ENCODE data around the gene TACC3. TPM values are rescaled to one million over a fixed set of nuclear protein-coding genes. Genes with fewer than 3 reads are reported as not detected.
A peak's percentile ranks its signal among the peaks of the same experiment; 100 is the strongest.
"Not testable (repeated sequence)": the region's sequence is repeated elsewhere in the genome, so short reads cannot be mapped to it uniquely, and the experiment has no call there.

Gene TACC3
- total RNA-seq, 2 donors from 2014 or later, result 195 to 295 TPM

DNA sequence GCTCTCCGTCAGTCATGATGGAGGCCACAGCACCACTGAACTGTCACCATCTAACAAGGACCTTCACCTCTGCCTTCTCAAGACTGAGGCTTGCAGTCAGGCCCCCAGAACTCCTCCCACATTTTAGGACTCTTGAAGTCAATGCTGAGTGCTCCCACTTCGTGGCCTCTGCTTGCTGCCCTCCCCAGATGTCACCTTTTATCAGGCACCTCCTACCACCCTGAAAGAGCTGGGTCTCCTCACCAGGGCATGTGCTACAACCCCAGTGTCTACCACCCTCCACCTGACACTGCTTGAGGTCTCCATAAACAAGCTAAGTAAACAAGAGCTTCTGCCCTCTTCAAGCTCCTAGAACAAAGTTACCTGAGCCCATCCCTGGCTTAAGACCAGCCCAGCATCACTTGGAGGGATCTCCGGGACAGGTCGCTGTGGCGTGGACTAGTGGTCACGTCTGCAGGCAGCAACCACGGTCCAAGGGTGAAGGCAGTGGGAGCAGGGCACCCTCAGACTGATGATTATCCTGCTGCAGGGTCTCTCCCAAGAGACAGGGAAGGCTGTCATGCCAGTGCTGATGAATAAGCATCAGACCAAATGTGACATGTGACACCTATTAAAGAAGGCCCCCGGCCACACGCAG, 29.5 kb upstream of the TACC3 start:
- H3K27ac Mint-ChIP-seq, result peak overlapping the region in 1 of 2 donors; percentile 20
- H3K36me3 Mint-ChIP-seq, result peaks cover 17 to 36% of the 10 kb centered on the region in 2 donors

GRCh38 chr4:1693131-1693896, 28.0 kb upstream of the TACC3 start:
- Mint-ChIP-seq H3K27ac (no peak overlapping the region), H3K36me3 (peaks cover 17 to 36% of the 10 kb centered on the region in 2 donors), H3K9me3 (no peaks in the 10 kb centered on the region)
- peak; percentile 69 to 74 for DNase-seq (ENCODE audit: low spot score in 2 of 2)
- ATAC-seq, result peak; percentile 86 to 93

More for the DNA sequence above, 29.5 kb upstream of the TACC3 start:
- DNase-seq (ENCODE audit: low spot score in 2 of 2), result no peak
- ATAC-seq, result no peak
- H3K9me3 Mint-ChIP-seq, result no peaks in the 10 kb centered on the region

GRCh38 chr4:1695913-1696312, 25.4 kb upstream of the TACC3 start:
- ATAC-seq (no peak), DNase-seq (ENCODE audit: low spot score in 2 of 2) (no peak)
- no peak overlapping the region for H3K27ac Mint-ChIP-seq
- peaks cover 16 to 31% of the 10 kb centered on the region in 2 donors for H3K36me3 Mint-ChIP-seq
- H3K9me3 Mint-ChIP-seq, result no peaks in the 10 kb centered on the region

DNA sequence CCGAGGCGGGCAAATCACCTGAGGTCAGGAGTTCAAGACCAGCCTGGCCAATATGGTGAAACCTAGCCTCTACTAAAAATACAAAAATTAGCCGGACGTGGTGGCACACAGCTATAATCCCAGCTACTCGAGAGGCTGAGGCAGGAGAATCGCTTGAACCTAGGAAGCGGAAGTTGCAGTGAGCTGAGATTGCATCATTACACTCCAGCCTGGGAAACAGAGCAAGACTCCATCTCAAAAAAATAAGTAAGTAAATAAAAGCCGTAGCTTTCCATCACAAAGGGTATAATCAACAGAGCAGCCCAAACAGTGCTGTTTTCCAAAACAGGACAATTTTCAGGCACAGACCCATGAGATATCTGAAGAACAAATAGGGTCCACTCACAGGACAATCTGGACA, 19.6 kb upstream of the TACC3 start:
- not testable (repeated sequence) for ATAC-seq; DNase-seq (ENCODE audit: low spot score in 2 of 2); H3K9me3 Mint-ChIP-seq; H3K27ac Mint-ChIP-seq
- H3K36me3 Mint-ChIP-seq, result peaks cover 10 to 17% of the 10 kb centered on the region in 2 donors

DNA sequence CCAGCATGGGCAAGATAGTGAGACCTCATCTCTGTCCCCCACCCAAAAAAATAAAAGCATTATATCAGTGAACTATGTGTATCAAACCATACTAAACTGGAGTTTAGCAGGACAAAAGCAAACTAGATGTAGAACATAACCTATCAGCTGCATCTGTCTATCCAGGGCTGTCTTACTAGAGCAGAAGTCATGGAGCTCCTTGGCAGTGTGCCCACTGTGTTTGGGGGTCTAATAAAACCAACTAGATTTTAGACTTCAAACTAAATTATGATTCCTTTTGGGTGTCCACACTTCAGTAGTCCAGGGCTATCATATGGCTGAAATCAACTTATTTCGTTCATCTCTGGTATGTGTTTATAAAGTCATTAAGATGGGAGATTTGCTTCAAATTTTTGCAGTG, 17.5 kb upstream of the TACC3 start:
- Mint-ChIP-seq H3K36me3 (peaks cover 10 to 25% of the 10 kb centered on the region in 2 donors), H3K9me3 (no peaks in the 10 kb centered on the region), H3K27ac (peak overlapping the region; percentile 15 to 31)
- DNase-seq (ENCODE audit: low spot score in 2 of 2), result no peak
- ATAC-seq, result no peak

DNA sequence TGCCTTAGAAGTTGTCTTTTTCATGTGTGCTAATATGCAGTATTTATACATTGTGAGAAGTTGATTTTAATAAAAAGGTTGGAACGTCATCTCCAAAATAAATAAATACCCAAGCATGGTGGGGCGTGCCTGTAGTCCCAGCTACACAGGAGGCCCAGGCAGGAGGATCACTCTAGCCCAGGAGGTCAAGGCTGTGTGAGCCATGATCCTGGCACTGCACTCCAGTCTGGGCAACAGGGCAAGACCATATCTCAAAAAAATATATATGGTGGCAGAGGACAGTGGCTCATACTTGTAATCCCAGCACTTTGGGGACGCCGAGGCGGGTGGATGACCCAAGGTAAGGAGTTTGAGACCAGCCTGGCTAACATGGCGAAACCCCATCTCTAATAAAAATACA, 15.6 kb upstream of the TACC3 start:
- peak overlapping the region in 1 of 2 donors; percentile 22 for H3K27ac Mint-ChIP-seq
- DNase-seq (ENCODE audit: low spot score in 2 of 2), result no peak
- no peak for ATAC-seq
- no peaks in the 10 kb centered on the region for H3K9me3 Mint-ChIP-seq
- H3K36me3 Mint-ChIP-seq, result peaks cover 18 to 32% of the 10 kb centered on the region in 2 donors

DNA sequence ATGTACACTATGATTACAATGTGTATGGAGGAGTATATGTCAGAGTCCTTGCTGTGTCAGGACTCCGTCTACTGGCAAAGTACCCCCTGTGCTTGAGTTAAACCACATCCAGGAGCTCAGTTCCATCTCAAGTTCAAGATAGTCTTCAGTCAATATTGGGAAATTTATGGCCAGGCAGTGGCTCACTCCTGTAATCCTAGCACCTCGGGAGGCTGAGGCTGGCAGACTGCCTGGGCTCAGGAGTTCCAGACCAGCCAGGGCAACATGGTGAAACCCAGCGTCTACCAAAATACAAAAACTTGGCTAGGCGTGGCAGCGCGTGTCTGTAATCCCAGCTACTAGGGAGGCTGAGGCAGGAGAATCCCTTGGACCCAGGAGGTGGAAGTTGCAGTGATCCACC, 15.0 kb upstream of the TACC3 start:
- ATAC-seq, result no peak
- peak in 1 of 2 donors; percentile 25 for DNase-seq (ENCODE audit: low spot score in 2 of 2)
- Mint-ChIP-seq H3K27ac (peak overlapping the region in 1 of 2 donors; percentile 65), H3K9me3 (no peaks in the 10 kb centered on the region), H3K36me3 (peaks cover 24 to 38% of the 10 kb centered on the region in 2 donors)

- H3K9me3 Mint-ChIP-seq, result no peaks in the 10 kb centered on the region
- H3K27ac Mint-ChIP-seq, result peak overlapping the region in 1 of 2 donors; percentile 37
- ATAC-seq, result no peak
- DNase-seq (ENCODE audit: low spot score in 2 of 2), result no peak
- H3K36me3 Mint-ChIP-seq, result peaks cover 32 to 51% of the 10 kb centered on the region in 2 donors
These were observed 12.7 kb upstream of the TACC3 start for GRCh38 chr4:1708581-1708980.

- Mint-ChIP-seq H3K36me3 (peaks cover 50 to 52% of the 10 kb centered on the region in 2 donors), H3K27ac (peak overlapping the region; percentile 90 to 98), H3K9me3 (no peaks in the 10 kb centered on the region)
- DNase-seq (ENCODE audit: low spot score in 2 of 2) (peak in 1 of 2 donors; percentile 57), ATAC-seq (no peak)
These were observed 10.2 kb upstream of the TACC3 start for GRCh38 chr4:1711055-1711570.

GRCh38 chr4:1711571-1712215, 9.6 kb upstream of the TACC3 start:
- peak; percentile 2 to 19 for ATAC-seq
- DNase-seq (ENCODE audit: low spot score in 2 of 2), result peak; percentile 45 to 67
- Mint-ChIP-seq H3K9me3 (no peaks in the 10 kb centered on the region), H3K36me3 (peaks cover 50 to 52% of the 10 kb centered on the region in 2 donors), H3K27ac (peak overlapping the region; percentile 90 to 98)

- no peaks in the 10 kb centered on the region for H3K9me3 Mint-ChIP-seq
- peaks cover 50 to 52% of the 10 kb centered on the region in 2 donors for H3K36me3 Mint-ChIP-seq
- DNase-seq (ENCODE audit: low spot score in 2 of 2) (peak; percentile 99), ATAC-seq (peak; percentile 91 to 92)
- H3K27ac Mint-ChIP-seq, result peak within 1 kb of the TSS; percentile 92 to 99
These were observed 8.9 kb upstream of the TACC3 start, which contains the start of gene SLBP for GRCh38 chr4:1712216-1713002. Gene SLBP (minus strand): TSS chr4:1712319. CDS start chr4:1712188, 131 bp downstream.

DNA sequence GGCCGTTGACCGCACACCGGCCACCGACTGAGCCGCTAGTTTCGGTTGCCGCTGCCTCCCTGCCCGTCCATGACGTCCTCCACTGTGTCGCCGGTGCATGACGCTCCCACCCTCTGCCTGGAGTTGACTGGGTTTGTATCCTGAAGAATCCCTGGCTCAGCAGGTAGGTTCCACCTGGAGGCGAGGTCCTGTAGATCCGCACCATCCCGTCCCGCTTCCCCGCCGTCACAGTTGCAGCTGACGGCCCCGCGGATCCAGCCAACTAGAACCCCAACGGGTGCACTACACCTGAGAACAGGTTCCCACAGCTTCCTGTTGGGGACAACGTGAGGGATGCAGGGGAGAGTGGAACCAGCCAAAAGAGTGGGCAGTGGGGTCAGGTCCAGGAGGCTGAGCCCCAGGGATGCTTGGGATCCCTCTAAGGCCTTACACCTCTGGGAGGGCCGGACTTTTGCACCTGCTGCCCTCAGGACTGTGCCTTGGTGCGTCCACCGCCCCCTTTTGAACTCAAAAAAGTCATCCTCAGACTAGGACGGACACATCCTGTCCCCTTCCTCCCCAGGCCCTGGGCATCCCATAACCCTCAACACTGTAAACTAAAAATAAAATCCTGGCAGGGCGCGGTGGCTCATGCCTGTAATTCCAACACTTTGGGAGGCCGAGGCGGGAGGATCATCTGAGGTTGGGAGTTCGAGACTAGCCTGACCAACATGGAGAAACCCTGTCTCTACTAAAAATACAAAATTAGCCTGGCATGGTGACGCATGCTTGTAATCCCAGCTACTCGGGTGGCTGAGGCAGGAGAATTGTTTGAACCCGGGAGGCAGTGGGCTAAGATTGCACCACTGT, 8.1 kb upstream of the TACC3 start:
- peak overlapping the region; percentile 92 to 99 for H3K27ac Mint-ChIP-seq
- no peaks in the 10 kb centered on the region for H3K9me3 Mint-ChIP-seq
- ATAC-seq (peak; percentile 12 to 42), DNase-seq (ENCODE audit: low spot score in 2 of 2) (no peak)
- peaks cover 50% of the 10 kb centered on the region in 2 donors for H3K36me3 Mint-ChIP-seq

- Mint-ChIP-seq H3K36me3 (peaks cover 46 to 50% of the 10 kb centered on the region in 2 donors), H3K9me3 (no peaks in the 10 kb centered on the region), H3K27ac (peak overlapping the region; percentile 86 to 92)
- no peak for DNase-seq (ENCODE audit: low spot score in 2 of 2)
- no peak for ATAC-seq
These were observed 6.9 kb upstream of the TACC3 start for GRCh38 chr4:1714303-1715001.

DNA sequence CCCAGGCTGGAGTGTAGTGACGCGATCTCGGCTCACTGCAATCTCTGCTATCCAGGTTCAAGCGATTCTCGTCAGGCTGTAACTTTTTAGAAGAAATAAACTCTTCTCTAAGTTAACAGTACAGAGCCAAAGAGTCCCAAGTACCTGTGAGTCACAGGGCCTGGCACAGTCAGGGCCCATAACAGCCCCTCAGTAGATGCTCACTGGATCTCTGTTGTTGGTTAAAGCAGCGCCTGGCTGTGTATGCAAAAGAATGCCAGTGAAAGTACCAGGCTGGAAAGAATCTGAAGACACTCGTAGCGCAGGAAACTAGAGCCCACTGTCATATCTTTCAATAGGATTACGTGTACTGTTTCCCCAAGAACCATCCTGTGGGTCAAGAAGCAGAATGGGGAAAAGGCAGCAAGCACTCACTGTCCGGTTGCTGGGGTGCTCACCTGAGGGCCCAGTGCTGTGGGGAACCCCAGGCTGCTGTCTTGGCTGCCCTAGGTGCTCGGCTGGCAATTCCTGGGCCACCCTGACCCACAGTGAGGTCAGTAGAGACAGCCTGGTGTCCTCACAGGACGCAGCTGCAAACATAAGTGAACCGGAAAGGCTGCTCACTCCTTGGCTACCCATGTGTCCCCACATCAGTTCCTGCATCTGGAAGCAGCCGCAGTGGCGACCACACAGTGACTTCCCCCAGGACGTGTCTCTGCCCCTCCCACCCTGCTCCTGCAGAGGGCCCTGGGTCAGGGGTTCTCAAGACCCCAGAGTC, 6.1 kb upstream of the TACC3 start:
- Mint-ChIP-seq H3K36me3 (peaks cover 38 to 44% of the 10 kb centered on the region in 2 donors), H3K9me3 (no peaks in the 10 kb centered on the region), H3K27ac (peak overlapping the region; percentile 74 to 86)
- ATAC-seq (no peak), DNase-seq (ENCODE audit: low spot score in 2 of 2) (peak in 1 of 2 donors; percentile 52)

Data from activated naive CD4-positive, alpha-beta T cell treated with anti-CD3 and anti-CD28 coated beads, Interleukin-2, amount 50 U/mL, for 72 hours (primary cell).